ENCODE data around the gene LSAMP. TPM values are rescaled to one million over a fixed set of nuclear protein-coding genes. Genes with fewer than 3 reads are reported as not detected.

The LSAMP gene
- total and polyA plus RNA-seq, 2 experiments from 2014 or later: 2.0 to 2.9 TPM

DNA sequence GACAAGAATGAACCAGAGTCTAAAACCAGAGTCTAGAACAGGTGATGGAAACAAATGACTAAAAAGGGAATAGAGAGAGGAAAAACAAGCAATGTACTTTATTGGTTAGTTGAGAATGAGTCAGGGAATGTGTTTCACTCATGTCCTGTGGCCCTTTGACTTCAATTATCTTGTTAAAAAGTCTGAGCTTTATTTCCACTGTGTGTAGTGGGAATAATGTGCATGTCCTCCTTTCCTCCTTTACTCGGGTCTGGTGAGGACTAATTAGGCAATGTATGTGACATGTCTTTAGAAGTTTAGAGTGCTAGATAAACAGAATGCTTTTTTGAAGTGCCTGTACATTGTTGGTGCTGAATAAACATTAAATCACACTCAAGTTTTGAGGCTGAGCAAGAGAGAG lies 21.3 kb downstream of the LSAMP start:
- H3K27me3 ChIP-seq (ENCODE audit: insufficient read depth): no peaks in the 10 kb centered on the region
- DNase-seq (ENCODE audit: low spot score): no peak
- H2AFZ ChIP-seq: no peak overlapping the region
- H3K4me3 Mint-ChIP-seq: no peak overlapping the region
- 0 out of 2 replicates have a peak overlapping the region, but pooled peaks have one; percentile 4 for H3K4me2 ChIP-seq
- peaks cover 8% of the 10 kb centered on the region; the same call in 1 of the 2 replicates for H3K36me3 ChIP-seq (ENCODE audit: insufficient read depth)
- peaks cover 9% of the 10 kb centered on the region for H3K4me1 Mint-ChIP-seq
- H3K79me2 ChIP-seq (replicated peaks; ENCODE audit: insufficient read depth): no peaks in the 10 kb centered on the region
- TF ChIP-seq CREB1 (CRISPR knock-in tag; IDR thresholded peaks at IDR 0.05; ENCODE audit: low read depth): no peak
- TF ChIP-seq, protein P1, sequence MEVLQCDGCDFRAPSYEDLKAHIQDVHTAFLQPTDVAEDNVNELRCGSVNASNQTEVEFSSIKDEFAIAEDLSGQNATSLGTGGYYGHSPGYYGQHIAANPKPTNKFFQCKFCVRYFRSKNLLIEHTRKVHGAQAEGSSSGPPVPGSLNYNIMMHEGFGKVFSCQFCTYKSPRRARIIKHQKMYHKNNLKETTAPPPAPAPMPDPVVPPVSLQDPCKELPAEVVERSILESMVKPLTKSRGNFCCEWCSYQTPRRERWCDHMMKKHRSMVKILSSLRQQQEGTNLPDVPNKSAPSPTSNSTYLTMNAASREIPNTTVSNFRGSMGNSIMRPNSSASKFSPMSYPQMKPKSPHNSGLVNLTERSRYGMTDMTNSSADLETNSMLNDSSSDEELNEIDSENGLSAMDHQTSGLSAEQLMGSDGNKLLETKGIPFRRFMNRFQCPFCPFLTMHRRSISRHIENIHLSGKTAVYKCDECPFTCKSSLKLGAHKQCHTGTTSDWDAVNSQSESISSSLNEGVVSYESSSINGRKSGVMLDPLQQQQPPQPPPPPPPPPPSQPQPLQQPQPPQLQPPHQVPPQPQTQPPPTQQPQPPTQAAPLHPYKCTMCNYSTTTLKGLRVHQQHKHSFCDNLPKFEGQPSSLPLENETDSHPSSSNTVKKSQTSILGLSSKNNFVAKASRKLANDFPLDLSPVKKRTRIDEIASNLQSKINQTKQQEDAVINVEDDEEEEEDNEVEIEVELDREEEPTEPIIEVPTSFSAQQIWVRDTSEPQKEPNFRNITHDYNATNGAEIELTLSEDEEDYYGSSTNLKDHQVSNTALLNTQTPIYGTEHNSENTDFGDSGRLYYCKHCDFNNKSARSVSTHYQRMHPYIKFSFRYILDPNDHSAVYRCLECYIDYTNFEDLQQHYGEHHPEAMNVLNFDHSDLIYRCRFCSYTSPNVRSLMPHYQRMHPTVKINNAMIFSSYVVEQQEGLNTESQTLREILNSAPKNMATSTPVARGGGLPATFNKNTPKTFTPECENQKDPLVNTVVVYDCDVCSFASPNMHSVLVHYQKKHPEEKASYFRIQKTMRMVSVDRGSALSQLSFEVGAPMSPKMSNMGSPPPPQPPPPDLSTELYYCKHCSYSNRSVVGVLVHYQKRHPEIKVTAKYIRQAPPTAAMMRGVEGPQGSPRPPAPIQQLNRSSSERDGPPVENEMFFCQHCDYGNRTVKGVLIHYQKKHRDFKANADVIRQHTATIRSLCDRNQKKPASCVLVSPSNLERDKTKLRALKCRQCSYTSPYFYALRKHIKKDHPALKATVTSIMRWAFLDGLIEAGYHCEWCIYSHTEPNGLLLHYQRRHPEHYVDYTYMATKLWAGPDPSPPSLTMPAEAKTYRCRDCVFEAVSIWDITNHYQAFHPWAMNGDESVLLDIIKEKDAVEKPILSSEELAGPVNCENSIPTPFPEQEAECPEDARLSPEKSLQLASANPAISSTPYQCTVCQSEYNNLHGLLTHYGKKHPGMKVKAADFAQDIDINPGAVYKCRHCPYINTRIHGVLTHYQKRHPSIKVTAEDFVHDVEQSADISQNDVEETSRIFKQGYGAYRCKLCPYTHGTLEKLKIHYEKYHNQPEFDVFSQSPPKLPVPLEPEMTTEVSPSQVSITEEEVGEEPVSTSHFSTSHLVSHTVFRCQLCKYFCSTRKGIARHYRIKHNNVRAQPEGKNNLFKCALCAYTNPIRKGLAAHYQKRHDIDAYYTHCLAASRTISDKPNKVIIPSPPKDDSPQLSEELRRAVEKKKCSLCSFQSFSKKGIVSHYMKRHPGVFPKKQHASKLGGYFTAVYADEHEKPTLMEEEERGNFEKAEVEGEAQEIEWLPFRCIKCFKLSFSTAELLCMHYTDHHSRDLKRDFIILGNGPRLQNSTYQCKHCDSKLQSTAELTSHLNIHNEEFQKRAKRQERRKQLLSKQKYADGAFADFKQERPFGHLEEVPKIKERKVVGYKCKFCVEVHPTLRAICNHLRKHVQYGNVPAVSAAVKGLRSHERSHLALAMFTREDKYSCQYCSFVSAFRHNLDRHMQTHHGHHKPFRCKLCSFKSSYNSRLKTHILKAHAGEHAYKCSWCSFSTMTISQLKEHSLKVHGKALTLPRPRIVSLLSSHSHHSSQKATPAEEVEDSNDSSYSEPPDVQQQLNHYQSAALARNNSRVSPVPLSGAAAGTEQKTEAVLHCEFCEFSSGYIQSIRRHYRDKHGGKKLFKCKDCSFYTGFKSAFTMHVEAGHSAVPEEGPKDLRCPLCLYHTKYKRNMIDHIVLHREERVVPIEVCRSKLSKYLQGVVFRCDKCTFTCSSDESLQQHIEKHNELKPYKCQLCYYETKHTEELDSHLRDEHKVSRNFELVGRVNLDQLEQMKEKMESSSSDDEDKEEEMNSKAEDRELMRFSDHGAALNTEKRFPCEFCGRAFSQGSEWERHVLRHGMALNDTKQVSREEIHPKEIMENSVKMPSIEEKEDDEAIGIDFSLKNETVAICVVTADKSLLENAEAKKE (CRISPR knock-in tag; IDR thresholded peaks at IDR 0.05): no peak
- no peak for TF ChIP-seq NANOG (IDR thresholded peaks at IDR 0.05; ENCODE audit: borderline replicate concordance)
- no peak for TF ChIP-seq STAT1 (IDR thresholded peaks at IDR 0.05; ENCODE audit: unreplicated experiment)
- TF ChIP-seq, protein P2, sequence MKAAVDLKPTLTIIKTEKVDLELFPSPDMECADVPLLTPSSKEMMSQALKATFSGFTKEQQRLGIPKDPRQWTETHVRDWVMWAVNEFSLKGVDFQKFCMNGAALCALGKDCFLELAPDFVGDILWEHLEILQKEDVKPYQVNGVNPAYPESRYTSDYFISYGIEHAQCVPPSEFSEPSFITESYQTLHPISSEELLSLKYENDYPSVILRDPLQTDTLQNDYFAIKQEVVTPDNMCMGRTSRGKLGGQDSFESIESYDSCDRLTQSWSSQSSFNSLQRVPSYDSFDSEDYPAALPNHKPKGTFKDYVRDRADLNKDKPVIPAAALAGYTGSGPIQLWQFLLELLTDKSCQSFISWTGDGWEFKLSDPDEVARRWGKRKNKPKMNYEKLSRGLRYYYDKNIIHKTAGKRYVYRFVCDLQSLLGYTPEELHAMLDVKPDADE (IDR thresholded peaks at IDR 0.05): no peak
- no peak for TF ChIP-seq POLR2AphosphoS5 (IDR thresholded peaks at IDR 0.05; ENCODE audit: low read depth)
- TF ChIP-seq ZNF114 (CRISPR knock-in tag; IDR thresholded peaks at IDR 0.05): no peak
- H3K9me3 Mint-ChIP-seq: no peaks in the 10 kb centered on the region
- ATAC-seq: no peak
- H3K27ac Mint-ChIP-seq: no peak overlapping the region
- H3K4me3 ChIP-seq: no peak overlapping the region
- H3F3A ChIP-seq (replicated peaks; ENCODE audit: low read depth): no peaks in the 10 kb centered on the region
- no peaks in the 10 kb centered on the region for H3K36me3 Mint-ChIP-seq (ENCODE audit: low read depth)
- no peaks in the 10 kb centered on the region for H3K27me3 Mint-ChIP-seq (ENCODE audit: insufficient read depth, low read depth, poor library complexity)
- no peaks in the 10 kb centered on the region for H3K9me2 ChIP-seq (ENCODE audit: insufficient read depth)
- H3K4me1 ChIP-seq (ENCODE audit: insufficient read depth): peaks cover 9% of the 10 kb centered on the region; the same call in 1 of the 2 replicates
- H3K27ac ChIP-seq (ENCODE audit: low read depth): no peak overlapping the region
- no peaks in the 10 kb centered on the region for H4K20me1 ChIP-seq (replicated peaks; ENCODE audit: insufficient read depth)
